ENCODE measurements around the gene KCNG3.

KCNG3 gene

GRCh38 chr2:42480402-42480801, 13.4 kb downstream of the KCNG3 start:
- H3K4me1 ChIP-seq (ENCODE audit: control insufficient read depth, insufficient read depth, low read length), result 0 out of 2 replicates have a peak, but pooled peaks cover 4% of the 10 kb centered on the region
- H3K27ac ChIP-seq (ENCODE audit: low read depth, low read length), result no peak overlapping the region
- H3K36me3 ChIP-seq (ENCODE audit: control insufficient read depth, insufficient read depth, low read length), result peaks cover 35% of the 10 kb centered on the region; the same call in 1 of the 2 replicates
- H3K4me3 ChIP-seq (ENCODE audit: low read depth, low read length), result no peak overlapping the region
- H3K9ac ChIP-seq (ENCODE audit: low read depth, low read length), result no peak overlapping the region
- H3K9me3 ChIP-seq (ENCODE audit: control insufficient read depth, insufficient read depth, low read length), result no peaks in the 10 kb centered on the region
- H3K27me3 ChIP-seq (ENCODE audit: control insufficient read depth, insufficient read depth, low read length), result no peaks in the 10 kb centered on the region

GRCh38 chr2:42474765-42475454, 18.9 kb downstream of the KCNG3 start:
- no peak overlapping the region for H3K27ac ChIP-seq (ENCODE audit: low read depth, low read length)
- no peak overlapping the region for H3K9ac ChIP-seq (ENCODE audit: low read depth, low read length)
- no peaks in the 10 kb centered on the region for H3K9me3 ChIP-seq (ENCODE audit: control insufficient read depth, insufficient read depth, low read length)
- H3K27me3 ChIP-seq (ENCODE audit: control insufficient read depth, insufficient read depth, low read length), result no peaks in the 10 kb centered on the region
- peaks cover 15% of the 10 kb centered on the region for H3K36me3 ChIP-seq (ENCODE audit: control insufficient read depth, insufficient read depth, low read length)
- no peaks in the 10 kb centered on the region for H3K4me1 ChIP-seq (ENCODE audit: control insufficient read depth, insufficient read depth, low read length)
- no peak overlapping the region for H3K4me3 ChIP-seq (ENCODE audit: low read depth, low read length)

GRCh38 chr2:42470706-42471105, 23.1 kb downstream of the KCNG3 start:
- no peaks in the 10 kb centered on the region for H3K27me3 ChIP-seq (ENCODE audit: control insufficient read depth, insufficient read depth, low read length)
- no peak overlapping the region for H3K9ac ChIP-seq (ENCODE audit: low read depth, low read length)

GRCh38 chr2:42464631-42465030, 29.2 kb downstream of the KCNG3 start:
- Histone ChIP-seq H3K4me1 (ENCODE audit: control insufficient read depth, insufficient read depth, low read length) (peaks cover 3% of the 10 kb centered on the region; the same call in 1 of the 2 replicates), H3K9me3 (ENCODE audit: control insufficient read depth, insufficient read depth, low read length) (no peaks in the 10 kb centered on the region), H3K27ac (ENCODE audit: low read depth, low read length) (no peak overlapping the region), H3K4me3 (ENCODE audit: low read depth, low read length) (no peak overlapping the region), H3K36me3 (ENCODE audit: control insufficient read depth, insufficient read depth, low read length) (peaks cover 2% of the 10 kb centered on the region; the same call in 1 of the 2 replicates), H3K9ac (ENCODE audit: low read depth, low read length) (no peak overlapping the region), H3K27me3 (ENCODE audit: control insufficient read depth, insufficient read depth, low read length) (no peaks in the 10 kb centered on the region)

More at GRCh38 chr2:42470706-42471105, 23.1 kb downstream of the KCNG3 start:
- no peaks in the 10 kb centered on the region for H3K4me1 ChIP-seq (ENCODE audit: control insufficient read depth, insufficient read depth, low read length)
- H3K4me3 ChIP-seq (ENCODE audit: low read depth, low read length), result no peak overlapping the region
- H3K27ac ChIP-seq (ENCODE audit: low read depth, low read length), result no peak overlapping the region
- H3K36me3 ChIP-seq (ENCODE audit: control insufficient read depth, insufficient read depth, low read length), result peaks cover 11% of the 10 kb centered on the region
- H3K9me3 ChIP-seq (ENCODE audit: control insufficient read depth, insufficient read depth, low read length), result no peaks in the 10 kb centered on the region

DNA sequence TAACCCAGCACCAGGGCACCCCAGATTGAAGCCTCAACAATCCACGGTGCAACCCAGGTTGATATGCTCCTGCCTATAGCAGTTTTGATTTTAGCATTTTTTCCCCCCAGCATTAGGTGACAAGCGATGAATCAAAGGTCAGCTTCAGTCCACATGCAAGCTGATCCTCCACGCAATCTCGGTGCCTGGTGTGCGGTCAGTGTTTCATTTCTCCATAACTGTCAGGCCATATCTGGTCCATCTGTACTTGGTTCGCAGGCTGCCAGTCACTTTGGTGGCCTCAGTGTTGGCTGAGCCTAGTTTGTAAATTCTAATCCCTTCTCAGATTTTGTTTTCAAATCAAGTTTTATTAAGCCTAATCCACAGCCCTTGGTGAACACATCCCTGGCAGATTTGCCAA, 30.2 kb downstream of the KCNG3 start:
- H3K36me3 ChIP-seq (ENCODE audit: control insufficient read depth, insufficient read depth, low read length), result peaks cover 2% of the 10 kb centered on the region; the same call in 1 of the 2 replicates
- H3K27ac ChIP-seq (ENCODE audit: low read depth, low read length), result no peak overlapping the region
- no peaks in the 10 kb centered on the region for H3K9me3 ChIP-seq (ENCODE audit: control insufficient read depth, insufficient read depth, low read length)
- H3K27me3 ChIP-seq (ENCODE audit: control insufficient read depth, insufficient read depth, low read length), result no peaks in the 10 kb centered on the region
- no peak overlapping the region for H3K4me3 ChIP-seq (ENCODE audit: low read depth, low read length)
- H3K4me1 ChIP-seq (ENCODE audit: control insufficient read depth, insufficient read depth, low read length), result peaks cover 3% of the 10 kb centered on the region; the same call in 1 of the 2 replicates
- H3K9ac ChIP-seq (ENCODE audit: low read depth, low read length), result no peak overlapping the region

- Histone ChIP-seq H3K4me3 (ENCODE audit: low read depth, low read length) (no peak overlapping the region), H3K4me1 (ENCODE audit: control insufficient read depth, insufficient read depth, low read length) (peaks cover 4% of the 10 kb centered on the region; the same call in 1 of the 2 replicates), H3K27me3 (ENCODE audit: control insufficient read depth, insufficient read depth, low read length) (no peaks in the 10 kb centered on the region), H3K9me3 (ENCODE audit: control insufficient read depth, insufficient read depth, low read length) (no peaks in the 10 kb centered on the region), H3K9ac (ENCODE audit: low read depth, low read length) (no peak overlapping the region), H3K36me3 (ENCODE audit: control insufficient read depth, insufficient read depth, low read length) (peaks cover 8% of the 10 kb centered on the region; the same call in 1 of the 2 replicates), H3K27ac (ENCODE audit: low read depth, low read length) (no peak overlapping the region)
Observed at GRCh38 chr2:42459296-42459695, 34.5 kb downstream of the KCNG3 start.

GRCh38 chr2:42458396-42458795, 35.4 kb downstream of the KCNG3 start:
- H3K36me3 ChIP-seq (ENCODE audit: control insufficient read depth, insufficient read depth, low read length), result peaks cover 15% of the 10 kb centered on the region; the same call in 1 of the 2 replicates
- no peak overlapping the region for H3K27ac ChIP-seq (ENCODE audit: low read depth, low read length)
- no peak overlapping the region for H3K9ac ChIP-seq (ENCODE audit: low read depth, low read length)
- H3K27me3 ChIP-seq (ENCODE audit: control insufficient read depth, insufficient read depth, low read length), result no peaks in the 10 kb centered on the region
- H3K9me3 ChIP-seq (ENCODE audit: control insufficient read depth, insufficient read depth, low read length), result no peaks in the 10 kb centered on the region
- no peak overlapping the region for H3K4me3 ChIP-seq (ENCODE audit: low read depth, low read length)
- peaks cover 4% of the 10 kb centered on the region; the same call in 1 of the 2 replicates for H3K4me1 ChIP-seq (ENCODE audit: control insufficient read depth, insufficient read depth, low read length)

- Histone ChIP-seq H3K4me3 (ENCODE audit: low read depth, low read length) (no peak overlapping the region), H3K4me1 (ENCODE audit: control insufficient read depth, insufficient read depth, low read length) (peaks cover 4% of the 10 kb centered on the region; the same call in 1 of the 2 replicates), H3K36me3 (ENCODE audit: control insufficient read depth, insufficient read depth, low read length) (peaks cover 16% of the 10 kb centered on the region; the same call in 1 of the 2 replicates), H3K9ac (ENCODE audit: low read depth, low read length) (no peak overlapping the region), H3K27ac (ENCODE audit: low read depth, low read length) (no peak overlapping the region), H3K9me3 (ENCODE audit: control insufficient read depth, insufficient read depth, low read length) (no peaks in the 10 kb centered on the region), H3K27me3 (ENCODE audit: control insufficient read depth, insufficient read depth, low read length) (no peaks in the 10 kb centered on the region)
Observed at GRCh38 chr2:42457011-42457410, 36.8 kb downstream of the KCNG3 start.

GRCh38 chr2:42456126-42456839, 37.5 kb downstream of the KCNG3 start:
- peaks cover 4% of the 10 kb centered on the region; the same call in 1 of the 2 replicates for H3K4me1 ChIP-seq (ENCODE audit: control insufficient read depth, insufficient read depth, low read length)
- no peak overlapping the region for H3K4me3 ChIP-seq (ENCODE audit: low read depth, low read length)
- H3K36me3 ChIP-seq (ENCODE audit: control insufficient read depth, insufficient read depth, low read length), result peaks cover 16% of the 10 kb centered on the region; the same call in 1 of the 2 replicates
- no peak overlapping the region for H3K27ac ChIP-seq (ENCODE audit: low read depth, low read length)
- no peak overlapping the region for H3K9ac ChIP-seq (ENCODE audit: low read depth, low read length)
- H3K9me3 ChIP-seq (ENCODE audit: control insufficient read depth, insufficient read depth, low read length), result no peaks in the 10 kb centered on the region
- H3K27me3 ChIP-seq (ENCODE audit: control insufficient read depth, insufficient read depth, low read length), result no peaks in the 10 kb centered on the region

GRCh38 chr2:42452545-42452944, 41.2 kb downstream of the KCNG3 start:
- no peaks in the 10 kb centered on the region for H3K27me3 ChIP-seq (ENCODE audit: control insufficient read depth, insufficient read depth, low read length)
- H3K27ac ChIP-seq (ENCODE audit: low read depth, low read length), result no peak overlapping the region
- H3K36me3 ChIP-seq (ENCODE audit: control insufficient read depth, insufficient read depth, low read length), result peaks cover 16% of the 10 kb centered on the region; the same call in 1 of the 2 replicates
- H3K4me1 ChIP-seq (ENCODE audit: control insufficient read depth, insufficient read depth, low read length), result no peaks in the 10 kb centered on the region
- no peaks in the 10 kb centered on the region for H3K9me3 ChIP-seq (ENCODE audit: control insufficient read depth, insufficient read depth, low read length)
- H3K9ac ChIP-seq (ENCODE audit: low read depth, low read length), result no peak overlapping the region
- H3K4me3 ChIP-seq (ENCODE audit: low read depth, low read length), result no peak overlapping the region

- no peak overlapping the region for H3K9ac ChIP-seq (ENCODE audit: low read depth, low read length)
Observed at GRCh38 chr2:42450136-42450535, 43.6 kb downstream of the KCNG3 start.

More at GRCh38 chr2:42450136-42450535, 43.6 kb downstream of the KCNG3 start:
- Histone ChIP-seq H3K4me3 (ENCODE audit: low read depth, low read length) (no peak overlapping the region), H3K27ac (ENCODE audit: low read depth, low read length) (no peak overlapping the region), H3K36me3 (ENCODE audit: control insufficient read depth, insufficient read depth, low read length) (peaks cover 10% of the 10 kb centered on the region; the same call in 1 of the 2 replicates), H3K9me3 (ENCODE audit: control insufficient read depth, insufficient read depth, low read length) (no peaks in the 10 kb centered on the region), H3K27me3 (ENCODE audit: control insufficient read depth, insufficient read depth, low read length) (no peaks in the 10 kb centered on the region), H3K4me1 (ENCODE audit: control insufficient read depth, insufficient read depth, low read length) (peaks cover 2% of the 10 kb centered on the region; the same call in 1 of the 2 replicates)
